Hippocampal formation (tissue), 2 donors: ENCODE data around the gene CXCL17.

Source experiments
- DNase-seq, 2 donors: peaks; one replicate each; lab custom pipeline; 2025; lab: John Stamatoyannopoulos, UW

Gene CXCL17

GRCh38 chr19:42397263-42398166, 45.2 kb downstream of the CXCL17 start:
- no peak for DNase-seq

- peak; percentile 99 for DNase-seq
These were observed 46.1 kb downstream of the CXCL17 start for GRCh38 chr19:42396381-42397262.

- DNase-seq = no peak
These were observed 48.0 kb downstream of the CXCL17 start for GRCh38 chr19:42394751-42395150.

GRCh38 chr19:42392165-42392564, 50.6 kb downstream of the CXCL17 start:
- no peak for DNase-seq

GRCh38 chr19:42389899-42390298, 52.8 kb downstream of the CXCL17 start, which contains the start of gene CNFN:
TSS of gene CNFN (minus strand) at chr19:42390297. CDS start at chr19:42389037, 1,260 bp downstream.
- DNase-seq = no peak

- no peak for DNase-seq
These were observed 53.8 kb downstream of the CXCL17 start for GRCh38 chr19:42388851-42389489.

- DNase-seq = no peak
These were observed 55.6 kb downstream of the CXCL17 start for GRCh38 chr19:42386974-42387707.

GRCh38 chr19:42380155-42380554, 62.6 kb downstream of the CXCL17 start:
- no peak for DNase-seq
